ENCODE results near the gene TAF10. TPM values are rescaled to one million over a fixed set of nuclear protein-coding genes. Genes with fewer than 3 reads are reported as not detected.

Gene TAF10
- polyA plus RNA-seq, 1 of the 3 experiments (the other 2 are of a cell fraction): 213 TPM

DNA sequence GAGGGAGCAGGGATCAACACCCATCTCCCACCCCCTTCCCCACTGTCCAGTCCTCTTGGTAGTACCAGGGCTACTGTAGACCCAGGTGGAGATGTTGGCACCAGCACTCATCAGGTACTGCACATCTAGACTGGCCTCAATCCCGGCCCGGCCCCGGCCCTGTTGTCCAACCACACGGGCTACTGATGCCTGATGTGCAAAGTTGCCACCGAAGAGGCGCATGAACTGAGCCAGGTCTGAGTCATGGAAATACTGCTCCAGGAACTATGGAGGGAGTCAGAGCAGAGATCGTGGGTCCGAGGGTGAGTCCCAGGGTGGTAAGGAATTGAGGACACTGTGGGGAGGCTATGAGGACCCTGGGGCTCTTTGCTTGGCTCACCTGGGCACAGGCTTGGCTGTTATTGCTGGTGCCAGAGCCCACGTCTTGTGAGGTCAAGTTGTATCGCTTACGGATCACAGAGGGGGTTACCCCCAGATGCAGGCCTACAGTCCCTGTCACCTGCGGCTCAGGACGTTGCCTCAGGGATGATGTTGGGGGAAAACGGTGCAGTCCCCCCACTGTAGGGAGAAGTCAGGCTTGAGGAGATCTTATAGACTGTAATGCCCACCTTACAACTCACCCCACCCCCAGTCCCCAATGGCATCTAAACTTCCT lies 4.7 kb upstream of the TAF10 start:
- H4K20me1 ChIP-seq (ENCODE audit: insufficient read depth): no peaks in the 10 kb centered on the region
- H3K4me3 ChIP-seq (ENCODE audit: low read depth in 2 of 2, low read length in 1 of 2): no peak overlapping the region
- peaks cover 15% of the 10 kb centered on the region; the same call in 1 of the 2 replicates for H3K79me2 ChIP-seq (ENCODE audit: insufficient read depth)
- POLR2A ChIA-PET: no interaction called here
- WGBS (ENCODE audit: low lambda C conversion rate): 86% methylated on average over 8 of the region's 14 CpGs
- H3K9ac ChIP-seq: no peak overlapping the region
- H3K9me2 ChIP-seq: no peaks in the 10 kb centered on the region
- peaks cover 7 to 19% of the 10 kb centered on the region in 2 experiments; a peak in 3 of 4 replicates for H3K4me1 ChIP-seq (ENCODE audit: control insufficient read depth in 1 of 2, insufficient read depth in 2 of 2, low read depth in 1 of 2, low read length in 1 of 2)
- H3K4me2 ChIP-seq: no peak overlapping the region
- H3K27me3 ChIP-seq (ENCODE audit: insufficient read depth): no peaks in the 10 kb centered on the region
- CTCF ChIA-PET: no interaction called here
- H3K36me3 ChIP-seq (replicated peaks in 1 of 2; ENCODE audit: control insufficient read depth in 1 of 2, insufficient read depth in 2 of 2, low read length in 1 of 2): peaks cover 0 to 23% of the 10 kb centered on the region in 2 experiments
- peaks cover 25% of the 10 kb centered on the region for H3F3A ChIP-seq (replicated peaks; ENCODE audit: insufficient read depth)
- H2AFZ ChIP-seq (ENCODE audit: low read depth): no peak overlapping the region
- DNase-seq: no peak
- no peaks in the 10 kb centered on the region for H3K9me3 ChIP-seq
- no peak for TF ChIP-seq FOXM1 (IDR thresholded peaks at IDR 0.05; ENCODE audit: low read depth)
- no peak for TF ChIP-seq EP300 (IDR thresholded peaks at IDR 0.05; ENCODE audit: borderline replicate concordance in 1 of 2, low read depth in 1 of 2, low read length in 1 of 2)
- TF ChIP-seq, protein P1, sequence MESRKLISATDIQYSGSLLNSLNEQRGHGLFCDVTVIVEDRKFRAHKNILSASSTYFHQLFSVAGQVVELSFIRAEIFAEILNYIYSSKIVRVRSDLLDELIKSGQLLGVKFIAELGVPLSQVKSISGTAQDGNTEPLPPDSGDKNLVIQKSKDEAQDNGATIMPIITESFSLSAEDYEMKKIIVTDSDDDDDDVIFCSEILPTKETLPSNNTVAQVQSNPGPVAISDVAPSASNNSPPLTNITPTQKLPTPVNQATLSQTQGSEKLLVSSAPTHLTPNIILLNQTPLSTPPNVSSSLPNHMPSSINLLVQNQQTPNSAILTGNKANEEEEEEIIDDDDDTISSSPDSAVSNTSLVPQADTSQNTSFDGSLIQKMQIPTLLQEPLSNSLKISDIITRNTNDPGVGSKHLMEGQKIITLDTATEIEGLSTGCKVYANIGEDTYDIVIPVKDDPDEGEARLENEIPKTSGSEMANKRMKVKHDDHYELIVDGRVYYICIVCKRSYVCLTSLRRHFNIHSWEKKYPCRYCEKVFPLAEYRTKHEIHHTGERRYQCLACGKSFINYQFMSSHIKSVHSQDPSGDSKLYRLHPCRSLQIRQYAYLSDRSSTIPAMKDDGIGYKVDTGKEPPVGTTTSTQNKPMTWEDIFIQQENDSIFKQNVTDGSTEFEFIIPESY (IDR thresholded peaks at IDR 0.05; ENCODE audit: borderline replicate concordance, low read depth): no peak
- TF ChIP-seq GATA2 (CRISPR knock-in tag; IDR thresholded peaks at IDR 0.05): no peak
- TF ChIP-seq MXI1 (IDR thresholded peaks at IDR 0.05; ENCODE audit: low read depth, low read length): no peak
- TF ChIP-seq, protein P2, sequence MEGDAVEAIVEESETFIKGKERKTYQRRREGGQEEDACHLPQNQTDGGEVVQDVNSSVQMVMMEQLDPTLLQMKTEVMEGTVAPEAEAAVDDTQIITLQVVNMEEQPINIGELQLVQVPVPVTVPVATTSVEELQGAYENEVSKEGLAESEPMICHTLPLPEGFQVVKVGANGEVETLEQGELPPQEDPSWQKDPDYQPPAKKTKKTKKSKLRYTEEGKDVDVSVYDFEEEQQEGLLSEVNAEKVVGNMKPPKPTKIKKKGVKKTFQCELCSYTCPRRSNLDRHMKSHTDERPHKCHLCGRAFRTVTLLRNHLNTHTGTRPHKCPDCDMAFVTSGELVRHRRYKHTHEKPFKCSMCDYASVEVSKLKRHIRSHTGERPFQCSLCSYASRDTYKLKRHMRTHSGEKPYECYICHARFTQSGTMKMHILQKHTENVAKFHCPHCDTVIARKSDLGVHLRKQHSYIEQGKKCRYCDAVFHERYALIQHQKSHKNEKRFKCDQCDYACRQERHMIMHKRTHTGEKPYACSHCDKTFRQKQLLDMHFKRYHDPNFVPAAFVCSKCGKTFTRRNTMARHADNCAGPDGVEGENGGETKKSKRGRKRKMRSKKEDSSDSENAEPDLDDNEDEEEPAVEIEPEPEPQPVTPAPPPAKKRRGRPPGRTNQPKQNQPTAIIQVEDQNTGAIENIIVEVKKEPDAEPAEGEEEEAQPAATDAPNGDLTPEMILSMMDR (IDR thresholded peaks at IDR 0.05): no peak
- TF ChIP-seq, protein P3, sequence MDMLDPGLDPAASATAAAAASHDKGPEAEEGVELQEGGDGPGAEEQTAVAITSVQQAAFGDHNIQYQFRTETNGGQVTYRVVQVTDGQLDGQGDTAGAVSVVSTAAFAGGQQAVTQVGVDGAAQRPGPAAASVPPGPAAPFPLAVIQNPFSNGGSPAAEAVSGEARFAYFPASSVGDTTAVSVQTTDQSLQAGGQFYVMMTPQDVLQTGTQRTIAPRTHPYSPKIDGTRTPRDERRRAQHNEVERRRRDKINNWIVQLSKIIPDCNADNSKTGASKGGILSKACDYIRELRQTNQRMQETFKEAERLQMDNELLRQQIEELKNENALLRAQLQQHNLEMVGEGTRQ (IDR thresholded peaks at IDR 0.05; ENCODE audit: borderline replicate concordance, low read depth, low read length): no peak
- TF ChIP-seq, protein P4, sequence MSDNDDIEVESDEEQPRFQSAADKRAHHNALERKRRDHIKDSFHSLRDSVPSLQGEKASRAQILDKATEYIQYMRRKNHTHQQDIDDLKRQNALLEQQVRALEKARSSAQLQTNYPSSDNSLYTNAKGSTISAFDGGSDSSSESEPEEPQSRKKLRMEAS (IDR thresholded peaks at IDR 0.05; ENCODE audit: low read depth): no peak
- H3K27ac ChIP-seq (ENCODE audit: low read depth in 2 of 2, low read length in 1 of 2): no peak overlapping the region

DNA sequence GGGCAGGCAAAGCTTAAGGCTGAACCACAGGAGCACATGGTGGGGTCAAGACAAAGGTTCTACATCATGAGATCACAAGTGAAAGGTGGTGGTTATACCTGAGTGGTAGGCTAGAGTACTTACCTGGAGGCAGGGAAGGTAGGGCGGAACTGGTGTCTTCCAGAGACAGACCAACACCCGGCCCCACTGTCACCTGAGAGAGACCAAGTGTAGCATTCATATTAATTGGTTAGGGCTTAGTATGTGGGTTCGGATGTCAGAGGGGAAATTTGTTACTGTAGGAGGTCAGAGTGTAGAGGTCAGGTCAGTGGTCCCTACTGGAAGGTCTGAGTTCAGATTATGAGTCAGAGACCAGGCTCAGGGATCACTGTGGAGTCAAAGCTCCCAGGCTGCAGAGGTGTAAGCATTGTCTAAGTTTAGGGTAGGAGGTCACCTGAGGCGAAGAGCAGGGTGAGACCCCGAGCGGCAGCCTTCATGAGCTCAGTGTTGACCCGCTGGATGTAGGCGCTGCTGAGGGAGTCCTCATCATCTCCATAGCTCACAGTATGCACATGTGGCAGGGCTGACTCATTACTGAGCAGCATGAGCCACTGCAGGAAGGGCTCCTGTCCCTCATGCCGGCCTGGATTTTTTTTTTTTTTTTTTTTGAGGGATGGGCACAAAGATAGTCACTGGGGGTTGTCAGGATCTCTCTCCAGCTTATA lies 4.0 kb upstream of the TAF10 start:
- CTCF ChIA-PET: interaction anchor here (0.7 kb wide), 1 partner anchor 85 kb away, joined by 3 read pairs; no protein-coding TSS in a partner anchor
- 81% methylated on average over 7 of the region's 9 CpGs for WGBS (ENCODE audit: low lambda C conversion rate)
- no peak for TF ChIP-seq RCOR1 (IDR thresholded peaks at IDR 0.05; ENCODE audit: low read length)
- TF ChIP-seq, protein P4 (IDR thresholded peaks at IDR 0.05; ENCODE audit: low read depth): 0 out of 2 replicates have a peak, but pooled peaks have one; percentile 15
- POLR2A ChIA-PET: no interaction called here
- H3K79me2 ChIP-seq (ENCODE audit: insufficient read depth): peaks cover 22% of the 10 kb centered on the region
- no peak overlapping the region for H3K4me3 ChIP-seq (ENCODE audit: low read depth in 2 of 2, low read length in 1 of 2)
- H4K20me1 ChIP-seq (ENCODE audit: insufficient read depth): no peaks in the 10 kb centered on the region
- H3K9ac ChIP-seq: no peak overlapping the region
- peaks cover 2 to 26% of the 10 kb centered on the region in 2 experiments for H3K36me3 ChIP-seq (replicated peaks in 1 of 2; ENCODE audit: control insufficient read depth in 1 of 2, insufficient read depth in 2 of 2, low read length in 1 of 2)
- H3K27ac ChIP-seq (ENCODE audit: low read depth in 2 of 2, low read length in 1 of 2): no peak overlapping the region
- H2AFZ ChIP-seq (ENCODE audit: low read depth): no peak overlapping the region
- H3K9me2 ChIP-seq: no peaks in the 10 kb centered on the region
- H3K4me1 ChIP-seq (ENCODE audit: control insufficient read depth in 1 of 2, insufficient read depth in 2 of 2, low read depth in 1 of 2, low read length in 1 of 2): peaks cover 7 to 22% of the 10 kb centered on the region in 2 experiments; a peak in 3 of 4 replicates
- peaks cover 26% of the 10 kb centered on the region for H3F3A ChIP-seq (replicated peaks; ENCODE audit: insufficient read depth)
- no peak for DNase-seq
- no peaks in the 10 kb centered on the region for H3K27me3 ChIP-seq (ENCODE audit: insufficient read depth)
- no peak overlapping the region for H3K4me2 ChIP-seq
- H3K9me3 ChIP-seq: no peaks in the 10 kb centered on the region

Data from SK-N-SH (cell line).